Measurements from ENCODE around the gene SPSB2.

The SPSB2 gene

GRCh38 chr12:6858799-6859198 lies 14.3 kb downstream of the SPSB2 start:
- H3K4me3 ChIP-seq (ENCODE audit: low read depth, low read length): no peak overlapping the region
- DNase-seq (ENCODE audit: low read depth): no peak

- DNase-seq (ENCODE audit: low read depth): no peak
- H3K4me3 ChIP-seq (ENCODE audit: low read depth, low read length): no peak overlapping the region
Observed at GRCh38 chr12:6855322-6855721, 17.8 kb downstream of the SPSB2 start.

GRCh38 chr12:6854036-6854435 lies 19.1 kb downstream of the SPSB2 start:
- no peak overlapping the region for H3K4me3 ChIP-seq (ENCODE audit: low read depth, low read length)
- no peak for DNase-seq (ENCODE audit: low read depth)

GRCh38 chr12:6853626-6854025 lies 19.5 kb downstream of the SPSB2 start:
- H3K4me3 ChIP-seq (ENCODE audit: low read depth, low read length): no peak overlapping the region

GRCh38 chr12:6852651-6853354 lies 20.3 kb downstream of the SPSB2 start:
- peak; percentile 51 for DNase-seq (ENCODE audit: low read depth)
- H3K4me3 ChIP-seq (ENCODE audit: low read depth, low read length): peak overlapping the region; percentile 61

More at GRCh38 chr12:6853626-6854025, 19.5 kb downstream of the SPSB2 start:
- DNase-seq (ENCODE audit: low read depth): no peak

- H3K4me3 ChIP-seq (ENCODE audit: low read depth, low read length): peak within 1 kb of the TSS; percentile 61
- peak; percentile 99 for DNase-seq (ENCODE audit: low read depth)
Observed at GRCh38 chr12:6851921-6852650, 21.0 kb downstream of the SPSB2 start, which contains the start of gene USP5. Gene USP5 (plus strand): TSS chr12:6852150. CDS start chr12:6852180, 30 bp downstream.

GRCh38 chr12:6851153-6851920 lies 21.8 kb downstream of the SPSB2 start, which contains the start of gene CDCA3:
Gene CDCA3 (minus strand): TSS chr12:6851286. CDS start chr12:6850952, 334 bp downstream.
- H3K4me3 ChIP-seq (ENCODE audit: low read depth, low read length): peak within 1 kb of the TSS; percentile 61
- DNase-seq (ENCODE audit: low read depth): peak; percentile 96

GRCh38 chr12:6850796-6851152 lies 22.3 kb downstream of the SPSB2 start:
- no peak for DNase-seq (ENCODE audit: low read depth)
- peak overlapping the region; percentile 61 for H3K4me3 ChIP-seq (ENCODE audit: low read depth, low read length)

GRCh38 chr12:6849976-6850560 lies 23.0 kb downstream of the SPSB2 start:
- DNase-seq (ENCODE audit: low read depth): no peak

GRCh38 chr12:6849427-6849826 lies 23.7 kb downstream of the SPSB2 start:
- DNase-seq (ENCODE audit: low read depth): no peak
- no peak overlapping the region for H3K4me3 ChIP-seq (ENCODE audit: low read depth, low read length)

More at GRCh38 chr12:6849976-6850560, 23.0 kb downstream of the SPSB2 start:
- H3K4me3 ChIP-seq (ENCODE audit: low read depth, low read length): peak overlapping the region; percentile 61

GRCh38 chr12:6847676-6848075 lies 25.4 kb downstream of the SPSB2 start:
- no peak overlapping the region for H3K4me3 ChIP-seq (ENCODE audit: low read depth, low read length)
- DNase-seq (ENCODE audit: low read depth): no peak

GRCh38 chr12:6846316-6846869 lies 26.7 kb downstream of the SPSB2 start:
- no peak for DNase-seq (ENCODE audit: low read depth)

GRCh38 chr12:6845395-6845794 lies 27.7 kb downstream of the SPSB2 start:
- DNase-seq (ENCODE audit: low read depth): no peak
- no peak overlapping the region for H3K4me3 ChIP-seq (ENCODE audit: low read depth, low read length)

More at GRCh38 chr12:6846316-6846869, 26.7 kb downstream of the SPSB2 start:
- no peak overlapping the region for H3K4me3 ChIP-seq (ENCODE audit: low read depth, low read length)

GRCh38 chr12:6843118-6843902 lies 29.8 kb downstream of the SPSB2 start:
- DNase-seq (ENCODE audit: low read depth): no peak
- no peak overlapping the region for H3K4me3 ChIP-seq (ENCODE audit: low read depth, low read length)

GRCh38 chr12:6842075-6842474 lies 31.0 kb downstream of the SPSB2 start:
- H3K4me3 ChIP-seq (ENCODE audit: low read depth, low read length): no peak overlapping the region

GRCh38 chr12:6840761-6841515 lies 32.2 kb downstream of the SPSB2 start, which contains the start of gene GNB3:
Gene GNB3 (plus strand): TSS chr12:6840925. CDS start chr12:6841288, 363 bp downstream.
- H3K4me3 ChIP-seq (ENCODE audit: low read depth, low read length): no peak within 1 kb of the TSS
- no peak for DNase-seq (ENCODE audit: low read depth)

More at GRCh38 chr12:6842075-6842474, 31.0 kb downstream of the SPSB2 start:
- DNase-seq (ENCODE audit: low read depth): no peak

GRCh38 chr12:6840330-6840729 lies 32.8 kb downstream of the SPSB2 start:
- H3K4me3 ChIP-seq (ENCODE audit: low read depth, low read length): no peak overlapping the region
- DNase-seq (ENCODE audit: low read depth): no peak

Measured in skeletal muscle cell (primary cell).